Glutamatergic neuron (in vitro differentiated cells): ENCODE measurements around the gene HOXD3. TPM values are rescaled to one million over a fixed set of nuclear protein-coding genes. Genes with fewer than 3 reads are reported as not detected.

Experiments used
- DNase-seq: peaks from one replicate; pipeline ENCODE4 v3.0.0; 2022
- H3K27ac Mint-ChIP-seq: one replicate; pipeline ENCODE4 v1.8.0; 2020; ENCODE audit warnings: mild to moderate bottlenecking, mixed read lengths, inconsistent platforms; ENCODE audit not compliant: unreplicated experiment
- H3K27me3 Mint-ChIP-seq: one replicate; pipeline ENCODE4 v1.8.0; 2020; ENCODE audit warnings: mild to moderate bottlenecking, moderate library complexity, mixed read lengths, inconsistent platforms; ENCODE audit not compliant: unreplicated experiment
- H3K36me3 Mint-ChIP-seq: one replicate; pipeline ENCODE4 v1.8.0; 2020; ENCODE audit warnings: mild to moderate bottlenecking, mixed read lengths, inconsistent platforms; ENCODE audit not compliant: unreplicated experiment
- H3K4me1 Mint-ChIP-seq: one replicate; pipeline ENCODE4 v1.8.0; 2020; ENCODE audit warnings: mild to moderate bottlenecking, low read depth, mixed read lengths, inconsistent platforms; ENCODE audit not compliant: unreplicated experiment
- H3K4me3 Mint-ChIP-seq: one replicate; pipeline ENCODE4 v1.8.0; 2020; ENCODE audit warnings: mild to moderate bottlenecking, mixed read lengths, inconsistent platforms; ENCODE audit not compliant: unreplicated experiment
- H3K9me3 Mint-ChIP-seq: one replicate; pipeline ENCODE4 v1.8.0; 2020; ENCODE audit warnings: mild to moderate bottlenecking, moderate library complexity, mixed read lengths, inconsistent platforms; ENCODE audit not compliant: unreplicated experiment
- total RNA-seq: library from RNA; stranded (reverse); fragmentation: NEBNext Ultra II Directional; extraction: Animal tissue kit (Norgen Biotek cat#: 25700); gene quantifications from one replicate; pipeline ENCODE4 v1.2.1, GENCODE V29; 2021; ENCODE audit not compliant: unreplicated experiment
- TF ChIP-seq, protein P1 (sequence below): fragments of 200-600 bp; sonication (generic); IDR thresholded peaks from one replicate; pipeline ENCODE4 v1.5.0; 2021; ENCODE audit not compliant: partially characterized antibody, unreplicated experiment

HOXD3 gene
- total RNA-seq, 1 donor from 2014 or later = not detected

DNA sequence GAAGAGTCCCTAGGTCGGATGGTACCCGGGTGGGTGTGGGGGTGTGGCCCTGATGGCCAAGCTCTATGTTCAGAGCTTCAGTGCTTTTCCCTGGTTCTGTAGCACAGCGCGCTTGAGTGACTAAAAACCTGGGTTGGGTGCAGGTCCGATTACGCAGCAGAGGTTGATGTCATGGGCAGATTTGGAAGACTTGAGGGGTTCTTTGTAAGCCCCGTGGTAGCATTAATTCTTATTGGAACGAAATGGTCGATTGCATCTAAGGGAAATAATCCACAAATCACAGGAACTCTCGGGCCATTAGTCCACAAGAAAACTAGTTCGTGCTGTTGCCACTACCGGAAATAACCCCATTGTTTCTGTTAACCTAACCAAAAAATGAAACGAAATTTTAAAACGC is 18.6 kb upstream of the HOXD3 start:
- H3K9me3 Mint-ChIP-seq = peaks cover 24% of the 10 kb centered on the region
- peaks cover 5% of the 10 kb centered on the region for H3K36me3 Mint-ChIP-seq
- H3K4me1 Mint-ChIP-seq = no peaks in the 10 kb centered on the region
- TF ChIP-seq, protein P1, sequence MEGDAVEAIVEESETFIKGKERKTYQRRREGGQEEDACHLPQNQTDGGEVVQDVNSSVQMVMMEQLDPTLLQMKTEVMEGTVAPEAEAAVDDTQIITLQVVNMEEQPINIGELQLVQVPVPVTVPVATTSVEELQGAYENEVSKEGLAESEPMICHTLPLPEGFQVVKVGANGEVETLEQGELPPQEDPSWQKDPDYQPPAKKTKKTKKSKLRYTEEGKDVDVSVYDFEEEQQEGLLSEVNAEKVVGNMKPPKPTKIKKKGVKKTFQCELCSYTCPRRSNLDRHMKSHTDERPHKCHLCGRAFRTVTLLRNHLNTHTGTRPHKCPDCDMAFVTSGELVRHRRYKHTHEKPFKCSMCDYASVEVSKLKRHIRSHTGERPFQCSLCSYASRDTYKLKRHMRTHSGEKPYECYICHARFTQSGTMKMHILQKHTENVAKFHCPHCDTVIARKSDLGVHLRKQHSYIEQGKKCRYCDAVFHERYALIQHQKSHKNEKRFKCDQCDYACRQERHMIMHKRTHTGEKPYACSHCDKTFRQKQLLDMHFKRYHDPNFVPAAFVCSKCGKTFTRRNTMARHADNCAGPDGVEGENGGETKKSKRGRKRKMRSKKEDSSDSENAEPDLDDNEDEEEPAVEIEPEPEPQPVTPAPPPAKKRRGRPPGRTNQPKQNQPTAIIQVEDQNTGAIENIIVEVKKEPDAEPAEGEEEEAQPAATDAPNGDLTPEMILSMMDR = no peak
- no peak overlapping the region for H3K4me3 Mint-ChIP-seq
- peaks cover 45% of the 10 kb centered on the region for H3K27me3 Mint-ChIP-seq
- peak overlapping the region; percentile 9 for H3K27ac Mint-ChIP-seq
- DNase-seq = no peak

DNA sequence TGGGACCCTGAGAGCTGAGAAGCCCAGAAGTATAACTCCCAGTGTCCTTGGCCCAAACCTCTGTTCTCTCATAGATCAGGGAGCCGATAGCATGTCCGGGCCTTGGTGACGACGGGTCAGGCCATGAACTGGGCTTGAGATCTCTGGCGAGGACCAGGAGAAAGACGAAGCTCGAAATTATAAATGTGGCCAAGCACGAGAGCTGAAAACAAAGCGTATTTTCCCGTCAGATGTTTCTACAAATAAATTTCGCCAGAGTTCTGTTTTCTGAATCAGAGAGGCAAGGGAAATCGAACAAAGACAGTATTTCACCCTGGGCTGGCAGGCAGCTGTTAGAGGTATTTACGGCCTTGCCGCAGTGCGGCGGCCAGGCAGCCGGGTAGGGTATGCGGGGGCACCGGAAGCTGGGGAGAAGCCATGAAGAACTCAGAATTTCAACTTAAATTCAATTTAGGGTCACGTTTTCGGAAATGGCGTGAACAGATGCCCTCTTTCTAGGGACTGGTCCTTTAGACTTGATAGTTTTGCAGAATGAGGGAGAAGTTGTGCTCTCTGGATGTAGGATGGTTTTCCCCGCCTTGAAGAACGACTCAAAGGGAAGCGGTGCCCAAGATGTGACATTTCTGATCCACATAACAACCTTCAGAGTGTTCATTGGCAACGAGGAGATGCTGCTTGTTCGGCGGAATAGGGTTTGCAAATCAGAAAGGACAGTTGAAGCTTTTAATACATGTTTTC is 18.0 kb upstream of the HOXD3 start:
- TF ChIP-seq, protein P1 = no peak
- H3K4me3 Mint-ChIP-seq = peak overlapping the region; percentile 12
- no peaks in the 10 kb centered on the region for H3K4me1 Mint-ChIP-seq
- H3K27me3 Mint-ChIP-seq = peaks cover 42% of the 10 kb centered on the region
- H3K9me3 Mint-ChIP-seq = peaks cover 21% of the 10 kb centered on the region
- no peak overlapping the region for H3K27ac Mint-ChIP-seq
- peaks cover 5% of the 10 kb centered on the region for H3K36me3 Mint-ChIP-seq
- no peak for DNase-seq

DNA sequence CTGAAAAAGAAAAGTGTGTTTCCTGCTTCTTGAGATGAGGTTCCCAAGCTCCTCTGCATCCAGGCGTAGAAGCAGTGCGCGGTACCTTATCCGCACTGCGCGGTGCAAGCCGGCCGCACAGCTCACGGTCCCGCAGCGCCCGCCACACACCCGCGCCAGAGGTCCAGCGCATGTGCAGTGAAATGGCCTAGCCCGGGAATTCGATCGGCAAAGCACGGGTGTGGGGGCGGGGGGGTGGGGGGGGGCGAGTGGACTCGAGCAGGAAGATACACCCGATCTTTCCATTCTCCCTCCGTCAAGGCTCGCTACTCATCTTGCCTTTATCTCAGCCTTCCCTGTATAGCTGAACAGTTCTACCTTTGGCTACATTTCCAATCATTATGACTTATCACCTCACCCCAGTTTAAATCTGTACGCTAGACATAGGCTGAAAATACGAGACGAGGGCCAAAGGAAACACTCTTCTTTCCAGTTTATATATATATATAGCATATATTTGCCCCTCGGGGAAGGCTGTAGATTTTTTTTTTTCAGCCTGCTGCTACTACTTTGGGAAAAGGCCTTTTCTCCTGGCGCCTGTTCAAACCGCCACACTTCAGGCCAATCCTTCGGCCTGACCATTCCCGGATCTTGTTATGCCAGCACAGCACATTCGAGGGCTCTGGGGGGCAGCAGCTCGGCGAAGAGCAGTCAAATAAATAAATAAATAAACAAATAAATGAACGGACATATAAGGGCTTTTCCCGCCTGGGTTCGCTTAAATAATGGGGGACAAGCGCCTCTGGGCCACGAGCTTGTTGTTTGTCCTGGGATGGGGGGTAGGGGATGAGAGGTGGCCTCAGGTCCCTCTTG is 17.2 kb upstream of the HOXD3 start:
- TF ChIP-seq, protein P1 = no peak
- Mint-ChIP-seq H3K4me3 (peak overlapping the region; percentile 12), H3K9me3 (peaks cover 21% of the 10 kb centered on the region), H3K36me3 (peaks cover 5% of the 10 kb centered on the region), H3K27ac (no peak overlapping the region), H3K27me3 (peaks cover 39% of the 10 kb centered on the region), H3K4me1 (no peaks in the 10 kb centered on the region)
- DNase-seq = no peak

DNA sequence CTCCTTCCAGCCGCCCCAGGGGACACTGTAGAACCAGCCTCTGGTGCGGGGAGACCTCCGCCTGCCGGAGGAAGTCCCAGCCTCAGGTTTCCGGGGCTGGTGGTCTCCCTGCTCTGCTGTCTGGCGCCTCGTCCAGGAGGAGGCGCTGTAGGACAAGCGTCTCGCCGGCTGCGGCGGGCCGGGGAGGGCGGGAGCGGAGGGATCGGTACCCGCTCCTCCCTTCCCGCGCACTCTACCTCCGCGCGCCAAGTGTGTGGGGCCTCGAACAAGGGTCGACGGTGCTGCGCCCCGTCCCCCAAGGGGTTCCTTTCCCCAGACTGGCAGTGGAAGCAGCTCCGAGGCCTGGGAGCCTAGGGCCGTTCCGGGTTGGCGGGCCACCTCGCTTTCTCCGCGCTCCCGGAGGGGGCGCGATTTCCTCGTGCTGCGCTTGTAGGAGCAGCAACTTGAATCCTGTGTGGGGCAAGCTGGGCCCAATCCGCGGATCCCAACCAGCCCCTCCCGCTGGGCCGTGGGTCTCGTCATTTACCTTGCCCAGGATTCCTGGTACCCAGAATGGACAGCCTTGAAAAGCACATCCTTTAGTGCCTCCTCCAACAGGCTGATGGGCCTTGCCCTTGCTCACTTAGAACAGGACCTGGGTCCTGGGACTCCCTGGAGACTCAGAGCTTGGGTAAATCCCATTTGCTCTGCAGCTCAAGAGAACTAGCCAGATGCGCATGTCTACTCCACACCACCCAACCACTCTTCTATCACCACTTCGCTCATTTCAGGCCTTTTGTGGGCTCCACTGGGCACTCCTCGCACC is 16.4 kb upstream of the HOXD3 start:
- Mint-ChIP-seq H3K27ac (no peak overlapping the region), H3K27me3 (peaks cover 40% of the 10 kb centered on the region), H3K4me1 (no peaks in the 10 kb centered on the region), H3K4me3 (peak overlapping the region; percentile 10), H3K36me3 (peaks cover 5% of the 10 kb centered on the region), H3K9me3 (peaks cover 19% of the 10 kb centered on the region)
- TF ChIP-seq, protein P1 = peak; percentile 96
- DNase-seq = peak; percentile 88
